ENCODE measurements around the gene MRM3.

The MRM3 gene, protein sequence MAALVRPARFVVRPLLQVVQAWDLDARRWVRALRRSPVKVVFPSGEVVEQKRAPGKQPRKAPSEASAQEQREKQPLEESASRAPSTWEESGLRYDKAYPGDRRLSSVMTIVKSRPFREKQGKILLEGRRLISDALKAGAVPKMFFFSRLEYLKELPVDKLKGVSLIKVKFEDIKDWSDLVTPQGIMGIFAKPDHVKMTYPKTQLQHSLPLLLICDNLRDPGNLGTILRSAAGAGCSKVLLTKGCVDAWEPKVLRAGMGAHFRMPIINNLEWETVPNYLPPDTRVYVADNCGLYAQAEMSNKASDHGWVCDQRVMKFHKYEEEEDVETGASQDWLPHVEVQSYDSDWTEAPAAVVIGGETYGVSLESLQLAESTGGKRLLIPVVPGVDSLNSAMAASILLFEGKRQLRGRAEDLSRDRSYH

GRCh38 chr17:781805-782731, at the start of gene MRM3, which contains the start of gene GLOD4:
MRM3 (plus strand) TSS chr17:782353; CDS start chr17:782379, 26 bp downstream.
GLOD4 (minus strand) TSS chr17:782280; CDS start chr17:782255, 25 bp downstream.
- no peaks in the 10 kb centered on the region for H3K9me3 ChIP-seq (ENCODE audit: control insufficient read depth, insufficient read depth, low read length)
- peak within 1 kb of the TSS; percentile 83 for H3K4me3 ChIP-seq (ENCODE audit: low read depth, low read length)
- H3K9ac ChIP-seq (ENCODE audit: low read depth, low read length) = peak within 1 kb of the TSS; percentile 85
- peaks cover 34% of the 10 kb centered on the region for H3K36me3 ChIP-seq (ENCODE audit: control insufficient read depth, insufficient read depth, low read length)
- peak within 1 kb of the TSS; percentile 82 for H3K27ac ChIP-seq (ENCODE audit: low read depth, low read length)
- no peaks in the 10 kb centered on the region for H3K27me3 ChIP-seq (ENCODE audit: control insufficient read depth, insufficient read depth, low read length)
- H3K4me1 ChIP-seq (ENCODE audit: control insufficient read depth, insufficient read depth, low read length) = no peaks in the 10 kb centered on the region

DNA sequence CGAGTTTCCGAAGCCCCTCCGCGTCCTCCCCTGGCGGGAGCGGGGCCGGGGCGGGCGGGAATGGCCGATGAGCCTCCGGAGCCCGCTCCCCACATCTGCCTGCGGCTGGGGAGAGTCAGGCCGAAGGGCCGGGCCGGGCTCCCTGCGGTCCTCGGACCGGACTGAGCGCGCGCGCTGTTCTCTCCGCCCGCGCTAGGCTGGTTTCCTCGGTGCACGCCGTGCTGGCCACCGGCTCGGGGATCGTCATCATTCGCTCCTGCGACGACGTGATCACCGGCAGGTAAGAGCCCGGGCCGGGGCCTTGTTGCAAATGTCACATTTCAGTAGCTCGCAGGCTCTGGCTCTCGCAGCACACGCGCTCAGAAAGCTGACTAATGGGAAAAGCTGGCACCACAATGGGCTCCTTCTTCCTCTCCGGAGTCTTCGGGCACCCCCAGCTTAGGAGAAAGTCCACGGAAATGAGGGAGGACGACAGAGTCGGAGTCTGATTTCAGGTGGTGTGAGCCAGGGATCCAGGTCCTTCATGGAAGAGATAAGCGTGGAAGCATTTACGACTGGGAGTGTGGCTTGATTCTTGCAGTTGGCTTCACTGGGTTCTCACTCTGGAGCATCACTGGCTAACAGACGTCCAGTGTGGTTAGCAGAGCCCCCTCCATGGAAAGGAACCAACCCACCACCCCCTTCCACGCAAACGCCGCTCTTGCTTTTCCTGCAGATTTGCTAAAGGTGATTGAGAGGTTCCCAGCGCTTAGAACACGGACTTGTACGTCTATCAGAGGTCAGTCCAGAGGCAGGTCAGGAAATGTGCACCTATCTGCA, 49.0 kb upstream of the MRM3 start:
- Histone ChIP-seq H3K27ac (ENCODE audit: low read depth, low read length) (peak overlapping the region; percentile 66), H3K36me3 (ENCODE audit: control insufficient read depth, insufficient read depth, low read length) (peaks cover 37% of the 10 kb centered on the region), H3K4me3 (ENCODE audit: low read depth, low read length) (peak overlapping the region; percentile 74), H3K27me3 (ENCODE audit: control insufficient read depth, insufficient read depth, low read length) (no peaks in the 10 kb centered on the region), H3K9me3 (ENCODE audit: control insufficient read depth, insufficient read depth, low read length) (no peaks in the 10 kb centered on the region), H3K9ac (ENCODE audit: low read depth, low read length) (peak overlapping the region; percentile 78), H3K4me1 (ENCODE audit: control insufficient read depth, insufficient read depth, low read length) (no peaks in the 10 kb centered on the region; the same call in 1 of the 2 replicates)

GRCh38 chr17:733743-734142, 48.4 kb upstream of the MRM3 start:
- Histone ChIP-seq H3K27ac (ENCODE audit: low read depth, low read length) (no peak overlapping the region), H3K27me3 (ENCODE audit: control insufficient read depth, insufficient read depth, low read length) (no peaks in the 10 kb centered on the region), H3K36me3 (ENCODE audit: control insufficient read depth, insufficient read depth, low read length) (peaks cover 43% of the 10 kb centered on the region), H3K9ac (ENCODE audit: low read depth, low read length) (no peak overlapping the region), H3K9me3 (ENCODE audit: control insufficient read depth, insufficient read depth, low read length) (no peaks in the 10 kb centered on the region), H3K4me1 (ENCODE audit: control insufficient read depth, insufficient read depth, low read length) (no peaks in the 10 kb centered on the region; the same call in 1 of the 2 replicates), H3K4me3 (ENCODE audit: low read depth, low read length) (peak overlapping the region; percentile 74)

DNA sequence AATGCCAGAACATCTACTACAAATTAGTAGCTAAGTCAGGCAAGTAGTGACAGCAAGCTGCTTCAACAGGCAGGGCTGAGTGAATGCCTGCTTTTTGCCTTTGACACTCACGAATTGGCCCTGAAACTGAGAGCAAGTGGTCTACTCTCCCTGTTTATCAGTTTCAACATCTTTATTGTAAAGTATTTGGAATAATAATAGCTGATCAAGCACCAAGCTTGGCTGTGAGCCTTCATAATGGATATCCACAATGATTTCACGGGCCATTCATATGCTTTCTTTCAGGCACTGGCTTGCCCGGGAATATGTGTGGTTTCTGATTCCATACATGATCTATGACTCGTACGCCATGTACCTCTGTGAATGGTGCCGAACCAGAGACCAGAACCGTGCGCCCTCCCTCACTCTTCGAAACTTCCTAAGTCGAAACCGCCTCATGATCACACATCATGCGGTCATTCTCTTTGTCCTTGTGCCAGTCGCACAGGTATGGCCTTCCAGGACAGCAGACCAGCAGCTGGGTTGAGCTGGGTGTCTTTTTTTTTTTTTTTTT, 44.5 kb upstream of the MRM3 start:
- Histone ChIP-seq H3K36me3 (ENCODE audit: control insufficient read depth, insufficient read depth, low read length) (peaks cover 72% of the 10 kb centered on the region), H3K4me1 (ENCODE audit: control insufficient read depth, insufficient read depth, low read length) (no peaks in the 10 kb centered on the region; the same call in 1 of the 2 replicates), H3K9ac (ENCODE audit: low read depth, low read length) (no peak overlapping the region), H3K9me3 (ENCODE audit: control insufficient read depth, insufficient read depth, low read length) (no peaks in the 10 kb centered on the region), H3K4me3 (ENCODE audit: low read depth, low read length) (no peak overlapping the region), H3K27me3 (ENCODE audit: control insufficient read depth, insufficient read depth, low read length) (no peaks in the 10 kb centered on the region), H3K27ac (ENCODE audit: low read depth, low read length) (no peak overlapping the region)

- H3K27ac ChIP-seq (ENCODE audit: low read depth, low read length) = no peak overlapping the region
- H3K27me3 ChIP-seq (ENCODE audit: control insufficient read depth, insufficient read depth, low read length) = no peaks in the 10 kb centered on the region
- H3K4me3 ChIP-seq (ENCODE audit: low read depth, low read length) = no peak overlapping the region
- no peaks in the 10 kb centered on the region for H3K9me3 ChIP-seq (ENCODE audit: control insufficient read depth, insufficient read depth, low read length)
- H3K4me1 ChIP-seq (ENCODE audit: control insufficient read depth, insufficient read depth, low read length) = no peaks in the 10 kb centered on the region
- H3K9ac ChIP-seq (ENCODE audit: low read depth, low read length) = no peak overlapping the region
- H3K36me3 ChIP-seq (ENCODE audit: control insufficient read depth, insufficient read depth, low read length) = peaks cover 81% of the 10 kb centered on the region
These were observed 41.7 kb upstream of the MRM3 start for GRCh38 chr17:740240-741017.

GRCh38 chr17:742147-742793, 39.9 kb upstream of the MRM3 start:
- no peaks in the 10 kb centered on the region for H3K9me3 ChIP-seq (ENCODE audit: control insufficient read depth, insufficient read depth, low read length)
- no peaks in the 10 kb centered on the region for H3K4me1 ChIP-seq (ENCODE audit: control insufficient read depth, insufficient read depth, low read length)
- no peak overlapping the region for H3K9ac ChIP-seq (ENCODE audit: low read depth, low read length)
- H3K4me3 ChIP-seq (ENCODE audit: low read depth, low read length) = no peak overlapping the region
- peaks cover 87% of the 10 kb centered on the region for H3K36me3 ChIP-seq (ENCODE audit: control insufficient read depth, insufficient read depth, low read length)
- no peaks in the 10 kb centered on the region for H3K27me3 ChIP-seq (ENCODE audit: control insufficient read depth, insufficient read depth, low read length)
- no peak overlapping the region for H3K27ac ChIP-seq (ENCODE audit: low read depth, low read length)

DNA sequence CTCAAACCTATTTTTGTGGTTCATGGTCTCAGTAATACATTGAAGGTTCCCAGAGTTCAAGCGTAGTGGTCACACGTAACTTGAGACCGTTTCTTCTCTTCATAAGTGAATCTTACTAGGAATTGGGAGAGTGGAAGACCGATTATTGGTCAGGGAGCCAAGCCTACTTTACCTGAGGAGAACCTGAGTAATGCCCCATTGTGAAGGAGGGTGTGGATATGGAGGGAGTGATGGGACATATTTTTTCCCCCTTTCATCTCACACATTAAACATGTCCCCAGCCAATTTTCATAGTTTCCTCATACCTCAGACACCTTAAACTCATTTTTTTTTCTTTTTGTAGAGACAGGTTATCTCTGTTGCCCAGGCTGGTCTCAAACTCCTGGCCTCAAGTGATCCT, 39.0 kb upstream of the MRM3 start:
- H3K4me1 ChIP-seq (ENCODE audit: control insufficient read depth, insufficient read depth, low read length) = no peaks in the 10 kb centered on the region
- no peaks in the 10 kb centered on the region for H3K9me3 ChIP-seq (ENCODE audit: control insufficient read depth, insufficient read depth, low read length)
- no peak overlapping the region for H3K4me3 ChIP-seq (ENCODE audit: low read depth, low read length)
- H3K36me3 ChIP-seq (ENCODE audit: control insufficient read depth, insufficient read depth, low read length) = peaks cover 89% of the 10 kb centered on the region
- no peaks in the 10 kb centered on the region for H3K27me3 ChIP-seq (ENCODE audit: control insufficient read depth, insufficient read depth, low read length)
- H3K9ac ChIP-seq (ENCODE audit: low read depth, low read length) = no peak overlapping the region
- H3K27ac ChIP-seq (ENCODE audit: low read depth, low read length) = no peak overlapping the region

DNA sequence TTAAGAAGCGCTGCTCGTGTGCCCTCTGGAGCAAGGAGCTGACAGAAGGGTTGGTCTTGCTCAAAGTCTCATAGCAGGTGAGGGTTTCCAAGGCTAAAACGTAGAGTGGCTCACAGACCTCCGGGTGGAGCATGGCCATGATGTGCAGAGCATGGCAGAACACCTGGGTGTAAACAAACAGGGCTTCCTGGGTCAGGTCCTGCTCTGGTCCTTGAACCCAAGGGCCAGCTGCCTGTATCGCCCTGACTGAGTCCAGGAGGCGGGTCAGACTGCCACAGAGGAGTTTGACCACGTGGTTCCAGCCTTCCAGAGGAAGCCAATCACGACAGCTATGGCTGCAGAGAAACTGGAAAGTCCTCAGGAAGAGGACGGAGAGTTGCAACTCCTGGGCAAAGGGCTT, 37.2 kb upstream of the MRM3 start:
- no peaks in the 10 kb centered on the region for H3K4me1 ChIP-seq (ENCODE audit: control insufficient read depth, insufficient read depth, low read length)
- H3K36me3 ChIP-seq (ENCODE audit: control insufficient read depth, insufficient read depth, low read length) = peaks cover 89% of the 10 kb centered on the region
- H3K27ac ChIP-seq (ENCODE audit: low read depth, low read length) = no peak overlapping the region
- no peak overlapping the region for H3K4me3 ChIP-seq (ENCODE audit: low read depth, low read length)
- no peaks in the 10 kb centered on the region for H3K27me3 ChIP-seq (ENCODE audit: control insufficient read depth, insufficient read depth, low read length)
- peaks cover 5% of the 10 kb centered on the region for H3K9me3 ChIP-seq (ENCODE audit: control insufficient read depth, insufficient read depth, low read length)
- no peak overlapping the region for H3K9ac ChIP-seq (ENCODE audit: low read depth, low read length)

- no peak overlapping the region for H3K4me3 ChIP-seq (ENCODE audit: low read depth, low read length)
- no peaks in the 10 kb centered on the region for H3K4me1 ChIP-seq (ENCODE audit: control insufficient read depth, insufficient read depth, low read length)
- H3K9ac ChIP-seq (ENCODE audit: low read depth, low read length) = no peak overlapping the region
- H3K27me3 ChIP-seq (ENCODE audit: control insufficient read depth, insufficient read depth, low read length) = no peaks in the 10 kb centered on the region
- peaks cover 84% of the 10 kb centered on the region for H3K36me3 ChIP-seq (ENCODE audit: control insufficient read depth, insufficient read depth, low read length)
- H3K9me3 ChIP-seq (ENCODE audit: control insufficient read depth, insufficient read depth, low read length) = peaks cover 5% of the 10 kb centered on the region
- no peak overlapping the region for H3K27ac ChIP-seq (ENCODE audit: low read depth, low read length)
These were observed 36.7 kb upstream of the MRM3 start for GRCh38 chr17:745406-745805.
